GM18870 (cell line): ENCODE data around the gene TMEM106B.
A peak's percentile ranks its signal among the peaks of the same experiment; 100 is the strongest.

ENCODE experiments used
- ATAC-seq: cut with Tn5 transposase; IDR thresholded peaks from one replicate; pipeline ENCODE4 v1.9.1; 2021; ENCODE audit warnings: moderate library complexity; ENCODE audit not compliant: unreplicated experiment

TMEM106B gene

DNA sequence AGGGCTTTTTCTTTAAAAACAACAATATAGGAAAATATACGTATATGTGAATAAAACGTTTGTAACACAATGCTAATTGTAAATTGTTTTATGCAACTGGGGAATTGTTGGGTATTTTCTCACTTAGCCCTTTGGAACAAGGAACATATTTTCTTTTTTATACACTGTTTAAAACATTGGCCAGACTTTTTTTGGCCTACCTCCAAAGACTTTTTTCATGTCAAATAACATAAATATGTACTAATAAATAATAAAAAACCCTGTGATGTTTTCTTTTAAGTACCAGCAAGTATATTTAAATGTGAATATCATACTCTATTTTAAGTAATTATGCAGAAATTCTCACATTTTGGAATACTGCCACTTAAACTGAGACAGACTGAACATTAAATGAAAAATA lies 15.7 kb downstream of the TMEM106B start:
- ATAC-seq: no peak

DNA sequence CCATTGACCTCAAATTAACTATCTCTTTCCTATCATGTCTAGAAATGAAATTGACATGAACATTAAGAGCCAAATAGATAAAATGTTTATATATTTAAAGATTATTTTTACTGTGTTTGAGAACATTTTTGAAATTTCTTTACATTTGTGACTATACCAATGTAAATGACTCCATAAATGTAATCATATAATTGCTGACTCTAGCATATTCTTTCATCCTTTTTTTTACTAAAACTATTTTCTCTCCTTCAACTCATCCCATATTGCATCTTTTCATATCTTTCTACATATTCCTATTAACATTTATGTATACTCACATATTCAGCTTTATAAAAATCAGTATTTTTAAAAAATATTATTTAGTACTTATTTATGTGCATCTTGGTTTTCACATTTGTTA lies 16.9 kb downstream of the TMEM106B start:
- ATAC-seq: no peak

DNA sequence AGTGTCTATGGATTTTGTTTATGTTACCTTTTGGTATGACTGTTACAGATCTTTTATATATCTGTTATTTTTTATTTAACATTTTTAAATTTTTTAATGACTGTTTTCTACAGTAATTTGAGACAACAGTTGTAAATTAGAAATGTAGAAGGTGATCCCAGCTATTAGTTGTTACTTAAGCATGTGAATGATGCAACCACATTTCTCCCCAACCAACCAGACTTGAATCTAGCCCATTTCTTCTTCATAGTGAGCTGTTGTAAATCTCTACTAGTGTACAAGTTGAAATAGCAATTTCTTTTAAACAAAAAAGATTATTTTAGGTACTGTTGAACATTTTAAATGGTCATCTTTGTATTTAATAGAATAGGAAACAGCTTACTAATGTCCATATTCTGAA lies 18.0 kb downstream of the TMEM106B start:
- ATAC-seq: no peak

DNA sequence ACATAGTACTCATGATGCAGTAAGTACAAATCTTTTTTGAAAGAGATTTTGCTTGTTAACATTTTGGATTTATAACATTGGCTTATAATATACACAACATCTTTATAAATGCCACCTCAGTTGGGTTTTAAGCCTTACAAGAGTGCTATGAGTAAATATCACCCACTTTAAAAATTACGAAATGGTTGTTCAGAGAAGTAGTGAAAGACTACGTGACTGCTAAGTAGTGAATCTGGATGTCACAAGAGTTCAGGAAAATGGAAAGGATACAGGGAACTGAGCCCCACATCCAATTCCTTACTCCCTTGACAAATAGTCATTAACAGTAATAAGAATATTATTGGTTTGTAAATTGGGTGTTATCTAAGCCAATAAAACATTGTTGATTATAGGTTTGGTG lies 20.0 kb downstream of the TMEM106B start:
- no peak for ATAC-seq

DNA sequence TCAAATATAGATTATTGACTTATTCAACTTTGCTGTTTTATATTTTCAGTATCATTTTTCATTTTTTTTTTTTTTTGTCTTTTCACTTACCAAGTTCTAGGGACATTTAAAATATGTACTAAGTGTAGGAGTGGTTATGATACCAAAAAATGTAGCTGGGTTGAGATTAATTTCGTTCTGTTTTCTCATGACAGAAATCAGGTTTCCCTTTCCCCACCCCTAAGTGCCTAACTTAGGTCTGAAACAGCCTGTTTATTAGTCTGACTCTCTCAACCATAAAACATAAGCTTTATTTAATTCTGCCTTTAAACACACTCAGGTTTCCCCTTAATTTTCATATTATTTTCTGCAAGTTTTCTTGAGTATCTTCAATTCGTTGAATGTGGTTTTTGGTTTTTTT lies 22.1 kb downstream of the TMEM106B start:
- ATAC-seq: peak; percentile 68

- ATAC-seq: no peak
Observed at GRCh38 chr7:12234334-12234865, 23.3 kb downstream of the TMEM106B start.

DNA sequence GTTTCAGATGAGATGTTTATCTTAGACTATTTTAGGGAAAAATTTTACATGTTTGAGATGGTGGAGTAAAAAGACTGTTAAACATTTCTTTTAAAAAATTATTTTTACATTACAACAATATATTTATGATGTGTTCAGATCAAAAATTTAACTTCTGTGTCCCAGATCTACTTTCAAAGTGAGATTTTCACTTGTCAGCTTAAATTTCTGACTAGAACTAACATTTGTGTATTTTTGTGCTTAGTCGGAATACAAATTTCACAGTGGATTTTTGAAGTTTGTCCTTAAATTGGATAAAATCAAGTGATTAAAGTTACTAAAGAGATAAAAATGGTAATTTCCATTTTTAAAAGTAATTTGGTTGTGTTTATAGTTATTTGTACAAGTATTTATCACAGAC lies 24.9 kb downstream of the TMEM106B start:
- no peak for ATAC-seq

GRCh38 chr7:12237007-12237406 lies 25.9 kb downstream of the TMEM106B start:
- ATAC-seq: no peak

- no peak for ATAC-seq
Observed at GRCh38 chr7:12239806-12240205, 28.7 kb downstream of the TMEM106B start.

GRCh38 chr7:12244129-12244528 lies 33.0 kb downstream of the TMEM106B start:
- ATAC-seq: no peak

DNA sequence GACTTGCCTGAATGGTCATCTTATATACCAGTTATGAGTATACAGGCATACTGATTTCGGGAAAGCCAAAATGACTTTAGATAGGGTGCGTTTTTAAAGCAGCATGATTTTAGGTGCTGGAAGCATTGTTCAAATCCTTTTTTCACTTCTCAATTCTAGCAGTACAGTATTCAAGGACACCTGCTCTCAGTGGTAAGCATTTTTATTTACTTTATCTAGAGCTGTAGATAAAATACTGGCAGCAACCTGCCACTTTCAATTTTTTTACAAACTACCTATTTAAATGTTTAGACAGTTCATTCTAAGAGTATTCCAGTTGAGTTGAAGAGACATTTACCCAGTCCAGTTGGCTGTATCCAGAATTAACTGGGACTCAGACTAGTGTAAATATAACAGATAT lies 33.6 kb downstream of the TMEM106B start:
- no peak for ATAC-seq

- ATAC-seq: no peak
Observed at GRCh38 chr7:12249706-12250105, 38.6 kb downstream of the TMEM106B start.

DNA sequence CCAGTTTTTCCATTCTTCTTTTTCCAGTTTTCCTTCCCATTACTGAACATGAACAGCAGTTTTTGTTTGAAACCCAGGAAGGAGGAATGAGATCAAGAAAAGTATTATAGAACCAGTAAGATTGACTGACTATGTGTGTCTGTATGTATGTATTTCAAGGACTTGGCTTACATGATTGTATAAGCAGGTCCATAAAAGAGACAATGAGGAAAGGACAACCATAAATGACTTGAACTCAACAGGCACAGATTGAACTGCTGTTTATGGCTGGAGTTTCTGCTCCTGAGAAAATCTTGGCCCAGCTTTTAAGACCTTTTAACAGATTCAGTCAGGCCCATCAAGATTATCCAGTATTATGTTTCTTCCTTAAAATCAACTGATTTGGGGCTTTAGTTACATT lies 39.1 kb downstream of the TMEM106B start:
- no peak for ATAC-seq

- ATAC-seq: no peak
Observed at GRCh38 chr7:12256090-12256489, 45.0 kb downstream of the TMEM106B start.

DNA sequence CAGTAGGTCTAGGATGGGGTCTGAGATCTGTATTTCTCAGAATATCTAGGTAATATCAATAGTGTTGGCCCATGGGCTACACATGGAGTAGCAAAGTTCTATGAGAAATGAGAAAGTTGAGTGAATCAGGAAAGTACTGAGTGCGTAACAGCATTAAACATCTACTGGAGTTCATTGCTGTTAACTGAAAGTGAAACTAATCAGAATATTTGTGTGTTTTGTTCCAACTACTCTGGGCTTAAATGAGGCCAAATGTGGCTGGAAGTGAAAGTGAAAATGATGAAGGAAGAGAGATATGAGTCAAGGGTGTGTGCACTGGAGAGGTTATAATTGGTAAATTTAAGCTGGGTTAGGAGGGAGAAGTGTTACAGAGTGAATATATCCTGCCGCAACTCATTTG lies 46.5 kb downstream of the TMEM106B start:
- ATAC-seq: peak; percentile 100

DNA sequence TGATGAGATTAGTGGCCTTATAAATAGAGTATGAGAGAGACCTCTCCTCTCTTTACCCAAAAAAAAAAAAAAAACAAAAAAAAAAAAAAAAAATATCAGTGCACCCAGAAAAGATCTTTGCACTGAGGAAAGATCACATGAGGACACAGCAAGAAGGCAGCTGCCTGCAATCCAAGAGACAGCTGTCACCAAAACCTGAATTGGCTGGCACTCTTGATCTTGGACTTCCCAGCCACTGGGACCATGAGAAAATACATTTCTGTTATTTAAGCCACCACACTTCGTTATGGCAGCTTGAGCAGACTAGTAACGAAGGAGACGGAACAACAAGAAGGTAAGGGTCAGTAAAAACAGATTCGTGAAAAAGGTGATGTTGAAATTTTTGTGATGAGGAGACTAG lies 47.0 kb downstream of the TMEM106B start:
- no peak for ATAC-seq

GRCh38 chr7:12267542-12267941 lies 56.4 kb downstream of the TMEM106B start:
- ATAC-seq: no peak

- no peak for ATAC-seq
Observed at GRCh38 chr7:12269100-12269895, 58.2 kb downstream of the TMEM106B start.

DNA sequence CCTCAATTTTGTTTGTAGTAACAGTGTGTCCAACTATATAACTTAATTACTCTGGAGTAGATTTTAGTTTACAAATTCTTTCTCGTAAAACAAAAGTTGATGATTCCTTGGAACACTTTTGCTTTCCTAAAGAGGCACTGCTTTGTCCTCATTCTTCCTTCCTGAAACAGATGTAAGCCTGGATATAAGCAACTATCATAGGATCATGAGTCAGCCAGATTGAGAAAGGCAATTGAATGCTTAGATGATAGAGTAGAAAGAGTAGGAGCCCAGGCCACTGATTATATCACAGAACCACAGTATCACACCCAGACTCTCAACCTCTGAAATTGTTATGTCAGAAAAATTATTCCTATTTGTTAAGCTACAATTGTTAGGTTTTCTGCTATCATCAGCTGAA lies 69.9 kb downstream of the TMEM106B start:
- no peak for ATAC-seq

DNA sequence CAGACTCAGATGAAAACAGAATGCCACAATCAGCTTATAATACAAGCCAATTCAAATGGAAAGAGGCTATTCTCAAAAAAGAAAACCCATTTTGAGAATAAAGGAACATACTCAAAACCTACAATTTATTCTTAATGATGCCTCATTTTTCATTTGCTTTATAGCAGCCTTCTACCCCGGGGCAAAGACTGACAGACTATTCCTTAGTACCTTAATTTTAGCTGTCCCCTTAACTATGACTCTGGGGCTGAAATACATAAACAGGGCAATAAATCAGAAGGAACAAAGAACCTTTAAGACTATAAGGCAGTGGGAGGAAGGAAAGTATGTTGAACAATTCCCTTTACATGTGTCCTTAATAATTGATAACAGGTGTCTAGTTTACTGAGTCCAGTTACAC lies 76.8 kb downstream of the TMEM106B start:
- ATAC-seq: no peak

GRCh38 chr7:12289996-12290395 lies 78.9 kb downstream of the TMEM106B start:
- ATAC-seq: no peak

- ATAC-seq: no peak
Observed at GRCh38 chr7:12290761-12291160, 79.7 kb downstream of the TMEM106B start.

- no peak for ATAC-seq
Observed at GRCh38 chr7:12291870-12292269, 80.8 kb downstream of the TMEM106B start.
